MCF 10A (cell line): Measurements from ENCODE around the gene JMJD7. TPM values are rescaled to one million over a fixed set of nuclear protein-coding genes. Genes with fewer than 3 reads are reported as not detected.

Source experiments
- BruUV-seq: library from RNA; stranded (reverse); fragments of 400-500 nt; replicated peaks from 2 replicates; lab custom pipeline; 2021; lab: Mats Ljungman, UMichigan
- CTCF ChIA-PET: fragments of 300-600 bp; sonication (Branson Sonifier 250); formaldehyde crosslinking; extraction: SDS; loops from one replicate; lab custom pipeline; 2021; ENCODE audit warnings: antibody characterized with exemption, inconsistent platforms; lab: Yijun Ruan, JAX
- POLR2A ChIA-PET: fragments of 300-600, 350-650 bp; sonication (Branson Sonifier 250); formaldehyde crosslinking; extraction: SDS; loops from one replicate; lab custom pipeline; 2020; ENCODE audit warnings: antibody characterized with exemption, inconsistent platforms; lab: Yijun Ruan, JAX
- DNase-seq: peaks from one replicate; pipeline ENCODE4 v3.0.0-alpha.2; 2018; ENCODE audit not compliant: unreplicated experiment
- H3K27ac Mint-ChIP-seq: one replicate; pipeline ENCODE4 v1.8.0; 2022; ENCODE audit warnings: mild to moderate bottlenecking, low read depth, mixed read lengths; ENCODE audit not compliant: unreplicated experiment
- H3K27me3 Mint-ChIP-seq: one replicate; pipeline ENCODE4 v1.8.0; 2022; ENCODE audit warnings: mixed read lengths; ENCODE audit not compliant: insufficient read depth, unreplicated experiment
- H3K36me3 Mint-ChIP-seq: one replicate; pipeline ENCODE4 v1.8.0; 2022; ENCODE audit warnings: mild to moderate bottlenecking, moderate library complexity, mixed read lengths; ENCODE audit not compliant: insufficient read depth, unreplicated experiment
- H3K4me1 Mint-ChIP-seq: one replicate; pipeline ENCODE4 v1.8.0; 2022; ENCODE audit warnings: mixed read lengths; ENCODE audit not compliant: insufficient read depth, unreplicated experiment
- H3K4me3 Mint-ChIP-seq: one replicate; pipeline ENCODE4 v1.8.0; 2022; ENCODE audit warnings: mild to moderate bottlenecking, moderate library complexity, mixed read lengths; ENCODE audit not compliant: unreplicated experiment
- H3K9me3 Mint-ChIP-seq: one replicate; pipeline ENCODE4 v1.8.0; 2022; ENCODE audit warnings: mixed read lengths; ENCODE audit not compliant: unreplicated experiment
- intact Hi-C: fragments of 100-400 bp; cut with micrococcal nuclease; formaldehyde crosslinking; loops from 2 replicates; pipeline ENCODE4 v1.14.1; 2022
- total RNA-seq: library from RNA; stranded (reverse); gene quantifications from 2 replicates; pipeline ENCODE4 v1.2.3, GENCODE V29; 2022
- TF ChIP-seq, protein P1 (sequence below): fragments of 200-600 bp; IDR thresholded peaks from one replicate; pipeline ENCODE4 v1.8.0; 2022; ENCODE audit warnings: antibody characterized with exemption, mild to moderate bottlenecking; ENCODE audit not compliant: unreplicated experiment

JMJD7 gene
- total RNA-seq, 1 experiment from 2014 or later = 9.2 TPM

DNA sequence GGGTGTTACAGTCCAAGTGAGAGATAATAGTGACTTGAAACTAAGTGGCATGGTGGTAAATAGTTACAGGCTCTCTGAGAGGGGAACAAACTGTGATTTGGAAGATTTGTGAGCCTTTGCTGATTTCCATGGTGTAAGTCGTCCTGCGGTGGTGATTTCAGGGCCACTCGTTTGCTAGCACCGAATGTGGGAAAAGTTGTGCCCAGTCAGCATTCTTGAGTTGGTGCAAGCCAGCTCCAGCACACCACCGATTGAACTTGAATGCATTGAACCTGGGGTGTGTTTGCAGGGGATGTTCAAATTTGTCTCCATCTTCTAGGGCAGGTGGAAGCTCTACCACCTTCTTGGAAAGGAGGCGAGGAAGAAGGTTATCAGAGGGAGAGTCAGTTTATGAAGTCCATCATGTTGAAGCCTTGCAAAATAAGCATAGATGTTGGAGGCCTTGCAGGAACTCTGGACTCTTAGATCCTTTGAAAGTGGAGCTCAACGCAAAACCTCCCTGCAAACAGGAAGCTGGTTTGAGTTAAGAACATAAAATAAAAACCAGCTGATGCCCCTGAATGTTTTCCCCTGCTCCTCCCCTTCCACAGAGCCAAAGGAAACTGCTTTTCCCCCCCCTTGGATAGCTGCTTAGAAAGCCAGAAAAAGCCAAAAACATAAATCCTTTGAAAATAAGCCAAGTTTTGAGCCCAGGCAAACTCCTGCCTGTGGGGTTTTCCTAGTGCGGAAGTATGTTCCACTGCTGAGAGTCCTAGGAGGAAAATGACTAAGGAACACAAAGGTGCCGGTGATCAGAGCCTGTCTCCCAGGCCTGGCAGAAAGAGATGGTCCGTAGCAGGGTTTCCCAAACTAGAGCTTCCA is 31.7 kb upstream of the JMJD7 start:
- Mint-ChIP-seq H3K27ac (peak overlapping the region; percentile 87), H3K36me3 (peaks cover 18% of the 10 kb centered on the region), H3K27me3 (no peaks in the 10 kb centered on the region), H3K9me3 (no peaks in the 10 kb centered on the region), H3K4me3 (peak overlapping the region; percentile 1), H3K4me1 (peaks cover 42% of the 10 kb centered on the region)
- BruUV-seq = no TSS peak
- peak; percentile 48 for DNase-seq
- TF ChIP-seq, protein P1, sequence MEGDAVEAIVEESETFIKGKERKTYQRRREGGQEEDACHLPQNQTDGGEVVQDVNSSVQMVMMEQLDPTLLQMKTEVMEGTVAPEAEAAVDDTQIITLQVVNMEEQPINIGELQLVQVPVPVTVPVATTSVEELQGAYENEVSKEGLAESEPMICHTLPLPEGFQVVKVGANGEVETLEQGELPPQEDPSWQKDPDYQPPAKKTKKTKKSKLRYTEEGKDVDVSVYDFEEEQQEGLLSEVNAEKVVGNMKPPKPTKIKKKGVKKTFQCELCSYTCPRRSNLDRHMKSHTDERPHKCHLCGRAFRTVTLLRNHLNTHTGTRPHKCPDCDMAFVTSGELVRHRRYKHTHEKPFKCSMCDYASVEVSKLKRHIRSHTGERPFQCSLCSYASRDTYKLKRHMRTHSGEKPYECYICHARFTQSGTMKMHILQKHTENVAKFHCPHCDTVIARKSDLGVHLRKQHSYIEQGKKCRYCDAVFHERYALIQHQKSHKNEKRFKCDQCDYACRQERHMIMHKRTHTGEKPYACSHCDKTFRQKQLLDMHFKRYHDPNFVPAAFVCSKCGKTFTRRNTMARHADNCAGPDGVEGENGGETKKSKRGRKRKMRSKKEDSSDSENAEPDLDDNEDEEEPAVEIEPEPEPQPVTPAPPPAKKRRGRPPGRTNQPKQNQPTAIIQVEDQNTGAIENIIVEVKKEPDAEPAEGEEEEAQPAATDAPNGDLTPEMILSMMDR = no peak
- CTCF ChIA-PET = interaction anchor here (1.0 to 2.4 kb wide), 3 partner anchors 10 to 22 kb away, joined by 3 to 17 read pairs (median 6); partner anchors contain the start of gene MAPKBP1
- intact Hi-C loops = no loop called here
- POLR2A ChIA-PET = interaction anchor here (1.7 to 12.5 kb wide), 5 partner anchors 9 to 19 kb away, joined by 7 to 193 read pairs (median 17); partner anchors contain the start of gene MAPKBP1

DNA sequence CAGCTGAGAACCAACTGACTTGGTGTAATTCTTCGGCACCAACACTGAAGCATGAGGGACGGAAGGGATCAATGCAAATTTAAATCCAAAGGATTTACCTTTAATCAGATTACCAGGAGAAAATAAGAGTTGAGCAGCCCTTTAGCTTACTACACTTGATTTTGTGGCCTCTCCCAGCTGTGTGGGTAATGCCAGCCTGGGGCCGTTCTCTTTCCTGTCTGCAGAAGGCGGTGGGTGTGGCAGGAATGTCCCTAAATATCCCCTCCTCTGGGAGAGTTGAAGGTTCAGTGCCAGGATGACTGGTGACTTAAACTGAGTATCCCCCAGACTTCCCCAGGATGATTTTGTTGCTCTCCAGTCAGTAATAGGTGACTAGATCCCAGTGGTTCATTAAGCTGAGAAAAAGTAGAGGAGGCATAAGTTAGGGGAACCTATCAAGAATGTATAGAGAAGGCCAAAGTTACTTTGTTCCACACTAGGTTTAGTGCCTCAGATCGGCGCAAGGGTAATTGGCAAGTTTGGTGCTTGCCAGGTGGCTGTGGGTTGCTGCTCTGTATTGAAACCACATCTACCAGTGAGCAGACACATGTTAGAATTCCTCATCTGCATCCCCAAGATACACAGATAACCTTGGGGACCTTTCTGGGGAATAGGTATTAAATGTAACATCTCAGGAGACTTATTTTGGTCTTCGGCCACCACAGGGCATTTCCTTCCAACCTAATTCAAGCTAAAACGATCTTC is 30.5 kb upstream of the JMJD7 start:
- BruUV-seq = no TSS peak
- CTCF ChIA-PET = interaction anchor here (0.6 to 2.4 kb wide), 6 partner anchors 9 to 464 kb away, joined by 3 to 17 read pairs (median 5); partner anchors contain the start of gene MAPKBP1
- DNase-seq = no peak
- no peaks in the 10 kb centered on the region for H3K9me3 Mint-ChIP-seq
- H3K4me1 Mint-ChIP-seq = peaks cover 38% of the 10 kb centered on the region
- TF ChIP-seq, protein P1 = no peak
- POLR2A ChIA-PET = interaction anchor here (0.6 to 12.5 kb wide), 5 partner anchors 8 to 20 kb away, joined by 3 to 193 read pairs (median 8); partner anchors contain the start of gene MAPKBP1
- peaks cover 19% of the 10 kb centered on the region for H3K36me3 Mint-ChIP-seq
- peak overlapping the region; percentile 1 for H3K4me3 Mint-ChIP-seq
- H3K27me3 Mint-ChIP-seq = no peaks in the 10 kb centered on the region
- intact Hi-C loops = no loop called here
- peak overlapping the region; percentile 87 for H3K27ac Mint-ChIP-seq

DNA sequence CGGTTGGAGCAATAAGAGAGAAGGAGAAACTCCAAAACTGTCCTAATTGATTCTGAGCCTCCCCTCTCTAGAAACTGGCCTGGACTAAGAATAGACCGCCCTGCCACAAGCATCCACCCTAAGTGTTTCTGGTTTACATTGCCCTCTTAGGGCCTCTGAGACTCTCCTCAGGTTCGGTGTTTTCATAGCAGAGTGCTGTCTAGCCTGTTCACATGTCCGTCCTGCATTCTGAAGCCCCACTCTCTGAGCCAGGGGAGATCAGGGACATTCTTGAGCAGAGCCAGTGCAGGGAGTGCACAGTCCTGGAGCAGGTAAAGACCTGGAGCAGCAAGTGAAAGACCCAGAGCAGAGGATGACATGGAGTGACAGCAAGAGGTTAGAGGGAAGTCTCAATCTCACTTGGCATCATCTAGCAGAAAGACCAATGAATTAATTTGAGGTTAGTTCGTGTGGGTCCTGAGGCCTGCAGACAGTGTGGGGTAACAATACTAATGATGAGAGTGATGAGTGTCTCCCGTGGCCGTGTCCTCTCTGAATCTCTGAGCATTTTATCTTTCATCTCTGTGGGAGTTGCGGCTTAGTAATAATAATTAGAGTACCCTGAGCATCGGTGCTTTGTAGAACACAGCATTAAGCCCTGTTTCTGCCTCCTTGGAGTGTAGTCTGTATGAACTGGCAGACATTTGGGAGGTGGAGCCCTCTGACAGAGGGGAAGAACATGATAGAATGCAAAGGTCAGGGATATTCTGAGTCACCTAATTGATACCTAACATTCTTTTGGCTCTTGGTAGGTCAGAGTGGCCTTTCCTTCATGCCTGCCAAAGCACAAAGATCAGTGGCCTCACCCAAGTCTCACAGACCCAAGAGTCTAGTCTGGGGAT is 29.0 kb upstream of the JMJD7 start:
- CTCF ChIA-PET = no interaction called here
- BruUV-seq = no TSS peak
- H3K36me3 Mint-ChIP-seq = peaks cover 19% of the 10 kb centered on the region
- H3K27me3 Mint-ChIP-seq = no peaks in the 10 kb centered on the region
- DNase-seq = no peak
- POLR2A ChIA-PET = interaction anchor here (12.5 to 15.9 kb wide), 2 partner anchors 21 to 23 kb away, joined by 193 to 486 read pairs; partner anchors contain the start of gene MAPKBP1
- H3K9me3 Mint-ChIP-seq = no peaks in the 10 kb centered on the region
- intact Hi-C loops = no loop called here
- TF ChIP-seq, protein P1 = no peak
- H3K27ac Mint-ChIP-seq = no peak overlapping the region
- no peak overlapping the region for H3K4me3 Mint-ChIP-seq
- H3K4me1 Mint-ChIP-seq = peaks cover 34% of the 10 kb centered on the region
